OCI-LY7 (cell line): ENCODE measurements around the gene WWOX.

Source experiments
- EZH2phosphoT487 ChIP-seq: fragments of 200-600 bp; sonication (generic); IDR thresholded peaks from 2 replicates; pipeline ENCODE4 v1.6.1; 2018; ENCODE audit warnings: low read depth, borderline replicate concordance, mild to moderate bottlenecking, mixed run types, antibody characterized with exemption, low read length, moderate library complexity, mixed read lengths
- TF ChIP-seq, protein P1 (sequence below): fragments of 200-600 bp; sonication (generic); conservative IDR thresholded peaks from 2 replicates; pipeline ENCODE4 v1.5.1; 2014; ENCODE audit warnings: mild to moderate bottlenecking, antibody characterized with exemption, low read length, moderate library complexity, mixed read lengths

DNA sequence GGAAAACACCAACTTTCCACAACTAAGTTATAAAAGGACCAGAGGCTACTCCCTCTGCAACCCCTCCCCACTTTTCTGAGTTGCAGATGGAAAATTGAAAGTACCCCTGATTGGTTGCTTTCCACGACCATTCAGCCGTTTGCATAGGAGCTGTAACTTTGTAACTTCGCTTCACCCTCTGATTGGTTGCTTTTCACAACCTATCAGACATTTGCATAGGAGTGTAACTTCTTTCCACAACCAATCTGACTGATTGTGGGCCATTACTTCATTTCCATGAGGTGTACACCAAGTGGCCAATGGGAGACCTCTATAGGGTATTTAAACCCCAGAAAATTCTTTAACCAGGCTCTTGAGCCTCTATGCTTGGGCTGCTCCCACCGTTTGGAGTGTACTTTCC lies 644.1 kb downstream of the WWOX start:
- no peak for TF ChIP-seq EZH2phosphoT487
- TF ChIP-seq, protein P1, sequence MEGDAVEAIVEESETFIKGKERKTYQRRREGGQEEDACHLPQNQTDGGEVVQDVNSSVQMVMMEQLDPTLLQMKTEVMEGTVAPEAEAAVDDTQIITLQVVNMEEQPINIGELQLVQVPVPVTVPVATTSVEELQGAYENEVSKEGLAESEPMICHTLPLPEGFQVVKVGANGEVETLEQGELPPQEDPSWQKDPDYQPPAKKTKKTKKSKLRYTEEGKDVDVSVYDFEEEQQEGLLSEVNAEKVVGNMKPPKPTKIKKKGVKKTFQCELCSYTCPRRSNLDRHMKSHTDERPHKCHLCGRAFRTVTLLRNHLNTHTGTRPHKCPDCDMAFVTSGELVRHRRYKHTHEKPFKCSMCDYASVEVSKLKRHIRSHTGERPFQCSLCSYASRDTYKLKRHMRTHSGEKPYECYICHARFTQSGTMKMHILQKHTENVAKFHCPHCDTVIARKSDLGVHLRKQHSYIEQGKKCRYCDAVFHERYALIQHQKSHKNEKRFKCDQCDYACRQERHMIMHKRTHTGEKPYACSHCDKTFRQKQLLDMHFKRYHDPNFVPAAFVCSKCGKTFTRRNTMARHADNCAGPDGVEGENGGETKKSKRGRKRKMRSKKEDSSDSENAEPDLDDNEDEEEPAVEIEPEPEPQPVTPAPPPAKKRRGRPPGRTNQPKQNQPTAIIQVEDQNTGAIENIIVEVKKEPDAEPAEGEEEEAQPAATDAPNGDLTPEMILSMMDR: no peak
